Heart right ventricle (tissue), 16 donors: ENCODE results near the gene HINFP. TPM values are rescaled to one million over a fixed set of nuclear protein-coding genes. Genes with fewer than 3 reads are reported as not detected.

Experiments
- ATAC-seq, 8 donors: fragments of 200-7000 bp; cut with Tn5 transposase; one replicate each; pipeline ENCODE4 v1.9.1; 2020; ENCODE audit warnings: mild to moderate bottlenecking in 8 of 8, moderate library complexity in 8 of 8, moderate number of reproducible peaks in 1 of 8
- DNase-seq, 2 donors: peaks; one replicate each; pipeline ENCODE4 v3.0.0-alpha.2; 2020
- H3K27ac ChIP-seq, 10 donors: fragments of 200-600 bp; sonication (generic) in 2 of 10; one replicate each; pipeline versions ENCODE4 v1.5.0 to v1.8.0; 2020 to 2022; ENCODE audit warnings: mild to moderate bottlenecking in 3 of 10
- H3K27me3 ChIP-seq, 7 donors: fragments of 200-600 bp; one replicate each; pipeline ENCODE4 v1.8.0; 2021 to 2022; ENCODE audit warnings: mild to moderate bottlenecking in 2 of 7
- H3K36me3 ChIP-seq, 9 donors: fragments of 200-600 bp; sonication (generic) in 1 of 9; one replicate each; pipeline versions ENCODE4 v1.5.0 to v1.8.0; 2020 to 2022; ENCODE audit warnings: mild to moderate bottlenecking in 2 of 9
- H3K4me1 ChIP-seq, 9 donors: fragments of 200-600 bp; sonication (generic) in 1 of 9; one replicate each; pipeline versions ENCODE4 v1.5.0 to v1.8.0; 2020 to 2022; ENCODE audit warnings: mild to moderate bottlenecking in 4 of 9
- H3K4me3 ChIP-seq, 10 donors: fragments of 200-600 bp; sonication (generic) in 2 of 10; one replicate each; pipeline versions ENCODE4 v1.5.0 to v1.8.0; 2020 to 2022; ENCODE audit warnings: mild to moderate bottlenecking in 7 of 10, moderate library complexity in 2 of 10
- H3K9me3 ChIP-seq, 11 donors: fragments of 200-600 bp in 10 of 11; sonication (generic) in 2 of 11; one replicate each; pipeline versions ENCODE4 v1.5.0 to v1.8.0; 2013 to 2022; ENCODE audit warnings: mild to moderate bottlenecking in 2 of 11, control low read depth in 1 of 11, moderate library complexity in 1 of 11
- WGBS, 2 donors: extraction: QIAGEN DNeasy Blood & Tissue Kit; methylation state at CpG; one replicate each; pipeline ENCODE4 v1.1.7; 2013; ENCODE audit warnings: inconsistent platforms in 1 of 2; 5-methylcytosine and 5-hydroxymethylcytosine counted together
- intact Hi-C, 10 donors: fragments of 100-400 bp; cut with DNase I; formaldehyde crosslinking; loops; one replicate each; pipeline versions ENCODE4 v1.11.1 to v1.14.2; 2022
- polyA plus RNA-seq, 2 donors: library from polyadenylated mRNA; stranded (reverse); fragments of 200-250 nt; gene quantifications; one replicate each; pipeline ENCODE4 v1.2.3, GENCODE V29; 2013
- total RNA-seq, 10 donors: library from RNA; stranded (reverse); fragmentation: NEBNext Ultra II Directional in 3 of 10; extraction: Animal tissue kit (Norgen Biotek cat#: 25700) in 3 of 10; gene quantifications; one replicate each; pipeline versions ENCODE4 v1.2.1 to v1.2.4, GENCODE V29; 2021 to 2023
- TF ChIP-seq, protein P1 (sequence below), 9 donors: fragments of 200-600 bp; sonication (generic) in 2 of 9; IDR thresholded peaks; one replicate each; pipeline versions ENCODE4 v1.5.0 to v1.8.0; 2021 to 2022; ENCODE audit warnings: antibody characterized with exemption in 9 of 9, mild to moderate bottlenecking in 5 of 9, moderate library complexity in 1 of 9
- donor health status: Arrhythmogenic right ventricular cardiomyopathy.
- donor health status: ischemic (EF 13 %, LVEDD 7.1; RV severe dilation, severe dysfunction).
- donor health status: healthy with polysubstance abuse.
- donor health status: DM: no; HTN: yes; CAD: no.
- donor health status: DM: no; HTN: no; CAD: no.
- donor health status: ischemic (EF 25% LVEDD 6.9; RV normal size, moderate dysfunction).
- donor health status: ischemic (EF 25% LVEDD 5.7; RV mildly dilated, moderate dysfunction).
- donor health status: healthy.
- donor health status: DM: yes; HTN: yes; CAD: no.
- donor health status: Ischemic cardiomyopathy.
- donor health status: ischemic (EF 35%, LVEDD 5.7; RV mildly dilated, moderate dysfunction).
- donor health status: nonischemic (EF 11% LVEDD 7.7; RV severe dilation, severe dysfunction).
- donor health status: DM: yes; HTN: yes; CAD: no.
- donor health status: PGD.
- donor health status: ischemic (EF 29% LVEDD 5.4; RV normal size, mild dysfunction).
- donor health status: nonischemic (EF 23%, LVEDD 6.1; RV moderate dilation, normal function).

HINFP gene
- total and polyA plus RNA-seq, 12 donors: 8.6 to 18.1 (median 11.5) TPM

DNA sequence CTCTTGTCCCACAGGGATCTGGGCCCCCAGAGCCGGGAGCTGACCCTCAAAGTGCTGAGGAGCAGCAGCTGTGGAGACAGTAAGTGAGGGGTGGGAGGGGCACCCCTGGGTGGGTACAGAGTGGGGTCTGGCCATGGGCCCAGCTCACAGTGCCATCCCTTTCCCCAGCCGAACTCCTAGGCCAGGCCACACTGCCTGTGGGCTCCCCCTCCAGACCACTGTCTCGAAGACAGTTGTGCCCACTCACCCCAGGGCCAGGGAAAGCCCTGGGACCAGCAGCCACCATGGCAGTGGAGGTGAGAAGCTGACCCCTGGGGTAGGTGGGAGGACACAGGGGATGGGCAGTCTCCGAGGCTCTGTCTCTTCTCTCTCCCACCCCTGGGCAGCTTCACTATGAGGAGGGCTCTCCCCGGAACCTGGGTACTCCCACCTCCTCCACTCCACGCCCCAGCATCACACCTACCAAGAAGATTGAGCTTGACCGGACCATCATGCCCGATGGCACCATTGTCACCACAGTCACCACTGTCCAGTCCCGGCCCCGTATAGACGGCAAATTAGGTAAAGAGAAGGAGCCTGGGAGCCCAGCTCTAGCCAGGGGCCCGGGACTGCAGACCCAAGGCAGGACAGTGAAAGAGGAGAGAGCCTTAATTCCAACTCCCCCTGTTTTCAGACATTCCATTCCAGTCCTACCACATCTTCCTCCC lies 8.9 kb upstream of the HINFP start:
- DNase-seq (no peak), ATAC-seq (no peak)
- H3K27ac ChIP-seq: no peak overlapping the region
- H3K36me3 ChIP-seq: peaks cover 0 to 77% (median 20%) of the 10 kb centered on the region in 9 donors
- H3K4me3 ChIP-seq: no peak overlapping the region
- 83 to 94% methylated on average over 12 of the region's 12 CpGs for WGBS, 2 donors
- no peaks in the 10 kb centered on the region for H3K9me3 ChIP-seq
- no peaks in the 10 kb centered on the region for H3K27me3 ChIP-seq
- intact Hi-C loops: no loop called here
- TF ChIP-seq, protein P1, sequence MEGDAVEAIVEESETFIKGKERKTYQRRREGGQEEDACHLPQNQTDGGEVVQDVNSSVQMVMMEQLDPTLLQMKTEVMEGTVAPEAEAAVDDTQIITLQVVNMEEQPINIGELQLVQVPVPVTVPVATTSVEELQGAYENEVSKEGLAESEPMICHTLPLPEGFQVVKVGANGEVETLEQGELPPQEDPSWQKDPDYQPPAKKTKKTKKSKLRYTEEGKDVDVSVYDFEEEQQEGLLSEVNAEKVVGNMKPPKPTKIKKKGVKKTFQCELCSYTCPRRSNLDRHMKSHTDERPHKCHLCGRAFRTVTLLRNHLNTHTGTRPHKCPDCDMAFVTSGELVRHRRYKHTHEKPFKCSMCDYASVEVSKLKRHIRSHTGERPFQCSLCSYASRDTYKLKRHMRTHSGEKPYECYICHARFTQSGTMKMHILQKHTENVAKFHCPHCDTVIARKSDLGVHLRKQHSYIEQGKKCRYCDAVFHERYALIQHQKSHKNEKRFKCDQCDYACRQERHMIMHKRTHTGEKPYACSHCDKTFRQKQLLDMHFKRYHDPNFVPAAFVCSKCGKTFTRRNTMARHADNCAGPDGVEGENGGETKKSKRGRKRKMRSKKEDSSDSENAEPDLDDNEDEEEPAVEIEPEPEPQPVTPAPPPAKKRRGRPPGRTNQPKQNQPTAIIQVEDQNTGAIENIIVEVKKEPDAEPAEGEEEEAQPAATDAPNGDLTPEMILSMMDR (IDR thresholded peaks at IDR 0.05): no peak
- peaks cover 5 to 48% (median 17%) of the 10 kb centered on the region in 9 donors for H3K4me1 ChIP-seq

DNA sequence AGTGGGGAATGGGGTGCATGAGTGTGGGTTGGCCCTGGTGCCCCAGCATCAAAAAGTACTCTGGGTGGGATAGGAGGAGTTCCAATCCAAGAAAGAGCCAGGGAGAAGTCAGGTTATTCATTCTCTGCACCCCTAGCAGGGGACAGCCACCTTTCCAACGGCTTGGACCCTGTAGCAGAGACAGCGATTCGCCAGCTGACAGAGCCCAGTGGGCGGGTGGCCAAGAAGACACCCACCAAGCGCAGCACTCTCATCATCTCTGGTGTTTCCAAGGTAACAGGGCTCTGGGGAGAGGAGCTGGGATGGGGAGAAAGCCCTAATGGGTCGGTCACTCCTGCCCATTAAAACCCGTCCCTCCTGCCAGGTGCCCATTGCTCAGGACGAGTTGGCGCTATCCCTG lies 7.7 kb upstream of the HINFP start:
- TF ChIP-seq, protein P1 (IDR thresholded peaks at IDR 0.05): no peak
- H3K9me3 ChIP-seq: no peaks in the 10 kb centered on the region
- WGBS, 2 donors: 90 to 97% methylated on average over 9 of the region's 9 CpGs
- H3K4me3 ChIP-seq: no peak overlapping the region
- H3K4me1 ChIP-seq: peaks cover 0 to 41% (median 8%) of the 10 kb centered on the region in 9 donors
- intact Hi-C loops: no loop called here
- no peaks in the 10 kb centered on the region for H3K27me3 ChIP-seq
- no peak overlapping the region for H3K27ac ChIP-seq
- no peak for DNase-seq
- ATAC-seq: no peak
- peaks cover 0 to 84% (median 20%) of the 10 kb centered on the region in 9 donors for H3K36me3 ChIP-seq

DNA sequence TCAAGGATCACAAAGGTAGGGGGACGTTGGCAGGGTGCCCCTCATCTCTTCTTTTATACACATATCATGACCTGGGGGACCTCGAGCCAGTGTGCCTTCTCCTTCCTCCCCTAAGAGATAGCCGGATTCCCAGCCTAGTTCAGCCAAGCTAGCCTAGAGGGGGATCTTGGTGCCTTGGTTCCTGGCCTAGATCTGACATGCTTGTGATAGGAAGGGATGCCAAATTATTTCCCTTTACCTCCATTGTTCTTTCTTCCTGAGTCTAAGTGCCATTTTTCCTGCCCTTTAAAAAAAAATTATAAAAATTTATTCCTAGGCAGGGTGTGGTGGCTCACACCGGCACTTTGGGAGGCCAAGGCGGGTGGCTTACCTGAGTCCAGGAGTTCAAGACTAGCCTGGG lies 7.0 kb upstream of the HINFP start:
- H3K27me3 ChIP-seq: no peaks in the 10 kb centered on the region
- H3K27ac ChIP-seq: peak overlapping the region in 2 of 10 donors; percentile 5 to 88
- peaks cover 0 to 84% (median 20%) of the 10 kb centered on the region in 9 donors for H3K36me3 ChIP-seq
- TF ChIP-seq, protein P1 (IDR thresholded peaks at IDR 0.05): no peak
- H3K4me1 ChIP-seq: peaks cover 0 to 34% (median 1%) of the 10 kb centered on the region in 9 donors
- intact Hi-C loops: no loop called here
- DNase-seq (no peak), ATAC-seq (no peak)
- H3K4me3 ChIP-seq: no peak overlapping the region
- H3K9me3 ChIP-seq: no peaks in the 10 kb centered on the region
- 72 to 78% methylated on average over 5 of the region's 5 CpGs for WGBS, 2 donors

DNA sequence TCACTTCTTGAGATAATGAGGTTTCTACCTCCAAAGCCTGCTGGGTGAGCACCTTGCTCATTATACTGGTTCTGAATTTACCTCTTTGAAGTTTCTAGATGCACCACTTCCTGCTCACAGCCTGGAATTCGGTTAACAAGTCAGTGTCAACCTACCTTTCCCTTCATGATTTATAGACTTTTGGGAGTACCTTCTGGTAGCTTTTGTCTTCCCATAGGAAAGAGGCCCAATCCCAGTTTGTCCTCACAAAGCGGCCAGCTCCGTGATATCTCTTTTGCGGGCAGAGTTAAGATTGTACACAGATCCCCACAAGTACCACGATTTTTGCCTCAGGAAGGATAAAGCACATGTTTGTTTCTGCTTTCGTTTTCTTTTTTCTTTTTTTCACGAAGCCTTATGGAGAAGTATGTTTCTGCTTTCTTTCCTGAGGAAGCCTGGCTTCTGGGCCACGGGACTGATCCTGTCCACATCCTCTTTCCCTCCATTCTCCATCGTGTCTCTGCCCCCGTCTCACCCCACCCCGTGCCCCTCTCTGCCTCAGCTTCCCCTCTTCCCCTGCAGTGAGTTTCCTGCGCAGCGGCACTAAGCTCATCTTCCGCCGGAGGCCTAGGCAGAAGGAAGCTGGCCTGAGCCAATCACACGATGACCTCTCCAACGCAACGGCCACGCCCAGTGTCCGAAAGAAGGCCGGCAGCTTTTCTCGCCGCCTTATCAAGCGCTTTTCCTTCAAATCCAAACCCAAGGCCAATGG lies 5.7 kb upstream of the HINFP start:
- peak overlapping the region in 6 of 10 donors; percentile 25 to 88 (median 43) for H3K27ac ChIP-seq
- H3K4me3 ChIP-seq: peak overlapping the region in 2 of 10 donors; percentile 2 to 35
- no peaks in the 10 kb centered on the region for H3K9me3 ChIP-seq
- TF ChIP-seq, protein P1 (IDR thresholded peaks at IDR 0.05): no peak
- ATAC-seq (peak; percentile 35 to 78 (median 54)), DNase-seq (peak; percentile 47 to 52)
- H3K4me1 ChIP-seq: peaks cover 0 to 27% (median 3%) of the 10 kb centered on the region in 9 donors
- peaks cover 0 to 75% (median 20%) of the 10 kb centered on the region in 9 donors for H3K36me3 ChIP-seq
- 71% methylated on average over 24 of the region's 24 CpGs for WGBS, 2 donors
- no peaks in the 10 kb centered on the region for H3K27me3 ChIP-seq
- intact Hi-C loops: no loop called here
